ENCODE data around the gene CCDC80.
"Not testable (repeated sequence)": the region's sequence is repeated elsewhere in the genome, so short reads cannot be mapped to it uniquely, and the experiment has no call there.

Gene CCDC80

DNA sequence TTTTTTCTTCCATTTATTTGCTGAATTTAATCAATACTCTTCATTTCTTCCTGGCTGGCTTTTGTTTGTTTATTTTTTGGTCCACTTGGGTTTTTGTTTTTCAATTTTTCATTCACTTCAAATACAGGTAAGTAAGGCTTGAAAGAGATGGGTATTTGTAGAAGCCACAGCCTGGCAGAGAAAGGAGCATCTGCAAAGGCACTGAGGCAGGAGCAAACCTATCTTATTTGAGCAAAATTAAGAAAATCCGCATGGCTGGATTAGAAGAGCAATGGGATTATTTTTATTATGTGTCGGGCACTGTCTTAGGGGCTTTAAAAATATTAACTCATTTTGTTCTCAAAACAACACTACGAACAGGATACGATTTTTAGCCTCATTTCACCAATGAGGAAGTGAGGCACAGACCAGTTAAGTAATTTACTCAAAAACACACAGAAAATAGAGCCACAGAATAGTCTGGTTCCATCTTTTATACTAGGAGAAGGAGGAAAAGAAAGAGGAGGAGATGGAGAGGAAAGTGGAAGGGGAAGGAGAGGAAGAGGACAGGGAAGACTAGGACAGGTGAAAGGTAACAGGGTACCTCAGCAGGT is 35.1 kb upstream of the CCDC80 start:
- DNase-seq (ENCODE audit: low read depth) = no peak
- TF ChIP-seq, protein P1, sequence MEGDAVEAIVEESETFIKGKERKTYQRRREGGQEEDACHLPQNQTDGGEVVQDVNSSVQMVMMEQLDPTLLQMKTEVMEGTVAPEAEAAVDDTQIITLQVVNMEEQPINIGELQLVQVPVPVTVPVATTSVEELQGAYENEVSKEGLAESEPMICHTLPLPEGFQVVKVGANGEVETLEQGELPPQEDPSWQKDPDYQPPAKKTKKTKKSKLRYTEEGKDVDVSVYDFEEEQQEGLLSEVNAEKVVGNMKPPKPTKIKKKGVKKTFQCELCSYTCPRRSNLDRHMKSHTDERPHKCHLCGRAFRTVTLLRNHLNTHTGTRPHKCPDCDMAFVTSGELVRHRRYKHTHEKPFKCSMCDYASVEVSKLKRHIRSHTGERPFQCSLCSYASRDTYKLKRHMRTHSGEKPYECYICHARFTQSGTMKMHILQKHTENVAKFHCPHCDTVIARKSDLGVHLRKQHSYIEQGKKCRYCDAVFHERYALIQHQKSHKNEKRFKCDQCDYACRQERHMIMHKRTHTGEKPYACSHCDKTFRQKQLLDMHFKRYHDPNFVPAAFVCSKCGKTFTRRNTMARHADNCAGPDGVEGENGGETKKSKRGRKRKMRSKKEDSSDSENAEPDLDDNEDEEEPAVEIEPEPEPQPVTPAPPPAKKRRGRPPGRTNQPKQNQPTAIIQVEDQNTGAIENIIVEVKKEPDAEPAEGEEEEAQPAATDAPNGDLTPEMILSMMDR (IDR thresholded peaks at IDR 0.05; ENCODE audit: insufficient read depth, low read depth, low read length, missing control alignments) = no peak

GRCh38 chr3:112675349-112675748 is 34.4 kb upstream of the CCDC80 start:
- no peak overlapping the region for H3K4me3 ChIP-seq (ENCODE audit: low read length)
- no peak for DNase-seq (ENCODE audit: low read depth)
- TF ChIP-seq, protein P1 (IDR thresholded peaks at IDR 0.05; ENCODE audit: insufficient read depth, low read depth, low read length, missing control alignments) = no peak

More for the DNA sequence above, 35.1 kb upstream of the CCDC80 start:
- H3K4me3 ChIP-seq (ENCODE audit: low read length) = no peak overlapping the region

- DNase-seq (ENCODE audit: low read depth) = no peak
- TF ChIP-seq, protein P1 (IDR thresholded peaks at IDR 0.05; ENCODE audit: insufficient read depth, low read depth, low read length, missing control alignments) = no peak
- no peak overlapping the region for H3K4me3 ChIP-seq (ENCODE audit: low read length)
Measured at GRCh38 chr3:112672716-112673541, 32.0 kb upstream of the CCDC80 start.

DNA sequence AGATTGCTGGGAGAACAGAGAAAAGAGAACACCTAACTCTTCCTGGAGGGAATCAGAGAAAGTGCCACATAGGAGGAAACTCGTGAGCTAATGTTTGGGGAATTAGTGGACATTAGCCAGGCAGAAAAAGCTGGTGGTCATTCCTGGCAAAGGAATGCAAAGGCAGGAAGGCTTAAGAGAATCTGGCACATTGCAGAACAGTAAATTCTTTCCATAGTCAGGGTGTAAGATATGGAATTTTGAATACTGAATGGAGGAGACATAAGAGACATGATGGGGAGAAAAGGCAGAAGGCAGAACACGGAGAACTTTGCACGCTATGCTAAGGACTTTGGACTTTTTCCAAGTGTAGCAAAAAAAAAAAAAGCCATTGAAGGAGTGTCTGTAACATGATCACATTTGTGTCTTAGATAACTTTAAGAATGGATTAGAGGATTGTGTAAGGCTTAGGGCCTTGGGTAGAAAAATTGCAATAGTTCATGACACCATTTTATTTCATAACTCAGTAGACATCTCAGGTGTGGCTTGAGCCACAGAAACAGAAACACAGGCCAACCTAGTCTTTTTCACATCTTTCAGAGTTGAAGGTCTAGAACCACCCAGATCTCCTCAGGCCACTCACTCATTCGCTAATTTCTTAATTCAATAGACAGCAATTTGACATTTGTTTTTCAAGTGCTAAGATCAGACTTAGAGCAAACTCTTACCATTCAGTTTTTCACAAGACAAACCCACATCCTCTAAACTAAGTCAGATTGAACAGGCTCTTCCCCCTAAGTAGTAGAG is 31.2 kb upstream of the CCDC80 start:
- TF ChIP-seq, protein P1 (IDR thresholded peaks at IDR 0.05; ENCODE audit: insufficient read depth, low read depth, low read length, missing control alignments) = no peak
- H3K4me3 ChIP-seq (ENCODE audit: low read length) = no peak overlapping the region
- peak; percentile 78 for DNase-seq (ENCODE audit: low read depth)

GRCh38 chr3:112670824-112671223 is 29.9 kb upstream of the CCDC80 start:
- no peak overlapping the region for H3K4me3 ChIP-seq (ENCODE audit: low read length)
- DNase-seq (ENCODE audit: low read depth) = no peak
- TF ChIP-seq, protein P1 (IDR thresholded peaks at IDR 0.05; ENCODE audit: insufficient read depth, low read depth, low read length, missing control alignments) = no peak

DNA sequence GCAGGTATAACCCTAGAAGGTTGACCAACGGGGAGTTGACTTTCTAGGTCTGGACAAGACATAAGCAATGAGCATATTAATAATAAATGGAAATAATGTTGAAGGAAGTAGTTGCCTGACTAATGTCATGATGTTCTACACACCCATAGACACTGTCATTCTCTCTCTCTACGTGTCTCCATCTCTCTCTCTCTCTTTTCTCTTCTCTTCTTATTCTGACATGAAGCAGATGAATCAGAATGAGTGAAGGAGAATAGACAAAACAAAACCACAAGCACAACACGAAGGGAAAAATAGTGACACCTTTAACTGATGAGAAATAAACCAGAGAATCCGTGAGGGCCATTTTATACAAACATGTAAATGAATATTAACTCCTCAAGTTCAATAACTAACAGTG is 26.7 kb upstream of the CCDC80 start:
- TF ChIP-seq, protein P1 (IDR thresholded peaks at IDR 0.05; ENCODE audit: insufficient read depth, low read depth, low read length, missing control alignments) = no peak
- H3K4me3 ChIP-seq (ENCODE audit: low read length) = no peak overlapping the region
- no peak for DNase-seq (ENCODE audit: low read depth)

DNA sequence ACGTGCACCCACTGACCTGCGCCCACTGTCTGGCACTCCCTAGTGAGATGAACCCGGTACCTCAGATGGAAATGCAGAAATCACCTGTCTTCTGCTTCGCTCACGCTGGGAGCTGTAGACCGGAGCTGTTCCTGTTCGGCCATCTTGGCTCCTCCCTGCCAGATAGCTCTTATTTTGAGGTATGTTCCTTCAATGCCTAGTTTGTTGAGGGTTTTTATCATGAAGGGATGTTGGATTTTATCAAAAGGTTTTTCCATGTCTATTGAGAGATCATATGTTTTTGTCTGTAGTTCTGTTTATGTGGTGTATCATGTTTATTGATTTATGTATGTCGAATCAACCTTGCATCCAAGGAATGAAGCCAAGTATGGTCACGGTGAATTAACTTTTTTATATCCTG is 24.1 kb upstream of the CCDC80 start:
- not testable (repeated sequence) for DNase-seq (ENCODE audit: low read depth)

More for the DNA sequence above, 24.1 kb upstream of the CCDC80 start:
- H3K4me3 ChIP-seq (ENCODE audit: low read length) = not testable (repeated sequence)

Measured in epithelial cell of esophagus (primary cell).